SK-N-SH (cell line): ENCODE measurements around the gene PDE9A. TPM values are rescaled to one million over a fixed set of nuclear protein-coding genes. Genes with fewer than 3 reads are reported as not detected.

Experiments used
- CTCF ChIA-PET: fragments of 300-600, 350-600 bp; formaldehyde crosslinking; extraction: SDS; loops from one replicate; lab custom pipeline; 2021; lab: Yijun Ruan, JAX
- POLR2A ChIA-PET: fragments of 350-600 bp; sonication (Branson Sonifier 250); formaldehyde crosslinking; extraction: SDS; loops from one replicate; lab custom pipeline; 2020; ENCODE audit warnings: antibody characterized with exemption, inconsistent platforms; lab: Yijun Ruan, JAX
- DNase-seq: peaks from one replicate; pipeline ENCODE4 v3.0.0; 2012
- H2AFZ ChIP-seq: fragments of 200-600 bp; sonication (generic); 2 replicates; pipeline ENCODE4 v1.8.1; 2016; ENCODE audit warnings: antibody characterized with exemption, mild to moderate bottlenecking, low read depth
- H3F3A ChIP-seq: fragments of 200-600 bp; sonication (generic); replicated peaks from 2 replicates; pipeline ENCODE3; 2016; ENCODE audit warnings: antibody characterized with exemption, mild to moderate bottlenecking; ENCODE audit not compliant: insufficient read depth
- H3K27ac ChIP-seq, 2 experiments: fragments of 200-500 bp in 1 of 2; fragments of 200-600 bp in 1 of 2; sonication (Bioruptor generic) in 1 of 2; sonication (generic), shearing (Covaris generic) in 1 of 2; 2 replicates each; pipeline versions ENCODE4 v1.5.1 to v1.6.1; 2014 to 2016; ENCODE audit warnings: low read depth in 2 of 2, inconsistent platforms in 1 of 2, low read length in 1 of 2, mild to moderate bottlenecking in 1 of 2, mixed read lengths in 1 of 2
- H3K27me3 ChIP-seq: fragments of 200-600 bp; sonication (generic), shearing (Covaris generic); 2 replicates; pipeline ENCODE4 v1.6.1; 2016; ENCODE audit warnings: mixed run types; ENCODE audit not compliant: insufficient read depth
- H3K36me3 ChIP-seq, 2 experiments: fragments of 200-500 bp in 1 of 2; fragments of 200-600 bp in 1 of 2; sonication (Bioruptor generic) in 1 of 2; sonication (generic) in 1 of 2; replicated peaks in 1 of 2; 2 replicates each; pipeline versions ENCODE3 to v1.5.1; 2014 to 2016; ENCODE audit warnings: low read length in 1 of 2, mild to moderate bottlenecking in 1 of 2; ENCODE audit not compliant: insufficient read depth in 2 of 2, control insufficient read depth in 1 of 2
- H3K4me1 ChIP-seq, 2 experiments: fragments of 200-500 bp in 1 of 2; fragments of 200-600 bp in 1 of 2; sonication (Bioruptor generic) in 1 of 2; sonication (generic), shearing (Covaris generic) in 1 of 2; 2 replicates each; pipeline versions ENCODE4 v1.5.1 to v1.6.1; 2014 to 2016; ENCODE audit warnings: low read depth in 1 of 2, low read length in 1 of 2, mixed run types in 1 of 2; ENCODE audit not compliant: insufficient read depth in 2 of 2, control insufficient read depth in 1 of 2
- H3K4me2 ChIP-seq: fragments of 200-600 bp; sonication (generic), shearing (Covaris generic); 2 replicates; pipeline ENCODE4 v1.6.1; 2017; ENCODE audit warnings: mixed run types
- H3K4me3 ChIP-seq, 2 experiments: fragments of 200-500 bp in 1 of 2; fragments of 200-600 bp in 1 of 2; sonication (Bioruptor generic) in 1 of 2; sonication (generic), shearing (Covaris generic) in 1 of 2; 2 replicates each; pipeline versions ENCODE4 v1.5.1 to v1.8.1; 2014 to 2016; ENCODE audit warnings: low read depth in 2 of 2, inconsistent platforms in 1 of 2, low read length in 1 of 2, mild to moderate bottlenecking in 1 of 2, mixed read lengths in 1 of 2, moderate library complexity in 1 of 2
- H3K79me2 ChIP-seq: fragments of 200-600 bp; sonication (generic); 2 replicates; pipeline ENCODE4 v1.8.1; 2017; ENCODE audit warnings: mild to moderate bottlenecking; ENCODE audit not compliant: insufficient read depth
- H3K9ac ChIP-seq: fragments of 200-600 bp; sonication (generic); 2 replicates; pipeline ENCODE4 v1.6.1; 2017; ENCODE audit warnings: mixed run types
- H3K9me2 ChIP-seq: fragments of 200-600 bp; sonication (generic); 2 replicates; pipeline ENCODE4 v1.6.1; 2017; ENCODE audit warnings: mixed run types
- H3K9me3 ChIP-seq: fragments of 200-600 bp; sonication (generic); 2 replicates; pipeline ENCODE4 v1.6.1; 2017; ENCODE audit warnings: mixed run types, mild to moderate bottlenecking, moderate library complexity
- H4K20me1 ChIP-seq: fragments of 200-600 bp; sonication (generic); 2 replicates; pipeline ENCODE4 v1.6.1; 2017; ENCODE audit warnings: mild to moderate bottlenecking, mixed run types; ENCODE audit not compliant: insufficient read depth
- EZH2phosphoT487 ChIP-seq: fragments of 200-600 bp; sonication (generic); IDR thresholded peaks from 2 replicates; pipeline ENCODE4 v1.6.1; 2017; ENCODE audit warnings: low read depth, mixed run types, mild to moderate bottlenecking, antibody characterized with exemption, moderate library complexity, borderline replicate concordance
- FOXJ3 ChIP-seq: sonication (generic); formaldehyde crosslinking; IDR thresholded peaks from 2 replicates; pipeline ENCODE4 v1.5.1; 2020; ENCODE audit warnings: mild to moderate bottlenecking, missing genetic modification reagents
- FOXM1 ChIP-seq: IDR thresholded peaks from 2 replicates; pipeline ENCODE4 v1.4.0; 2012; ENCODE audit warnings: low read depth, mild to moderate bottlenecking
- GABPA ChIP-seq: IDR thresholded peaks from 2 replicates; pipeline ENCODE4 v1.4.0; 2012; ENCODE audit warnings: low read depth, mild to moderate bottlenecking
- MXI1 ChIP-seq: IDR thresholded peaks from 2 replicates; pipeline ENCODE4 v1.6.1; 2012; ENCODE audit warnings: mild to moderate bottlenecking, low read depth, low read length, improper control_type of control experiment
- RAD21 ChIP-seq: IDR thresholded peaks from 2 replicates; pipeline ENCODE4 v1.6.1; 2012; ENCODE audit warnings: mild to moderate bottlenecking, low read length
- RCOR1 ChIP-seq: fragments of 150-350 bp; IDR thresholded peaks from 2 replicates; pipeline ENCODE4 v1.6.1; 2017; ENCODE audit warnings: antibody characterized with exemption, low read length
- SIN3A ChIP-seq: IDR thresholded peaks from 2 replicates; pipeline ENCODE4 v1.6.1; 2012; ENCODE audit warnings: low read depth, mild to moderate bottlenecking, low read length, moderate library complexity, borderline replicate concordance
- SMC3 ChIP-seq: IDR thresholded peaks from 2 replicates; pipeline ENCODE4 v1.6.1; 2012; ENCODE audit warnings: low read depth, low read length, improper control_type of control experiment
- TCF12 ChIP-seq: IDR thresholded peaks from 2 replicates; pipeline ENCODE4 v1.4.0; 2012
- WGBS: methylation state at CpG from one replicate; pipeline ENCODE4 v1.1.6; 2017; ENCODE audit warnings: low lambda C conversion rate; 5-methylcytosine and 5-hydroxymethylcytosine counted together
- polyA plus RNA-seq, 3 experiments: library from polyadenylated mRNA; depleted of rRNA; stranded (reverse); fragments of >200 nt; gene quantifications; 2 replicates each; pipeline ENCODE4 v1.2.3, GENCODE V29; 2012
- TF ChIP-seq, protein P1 (sequence below): fragments of 200-600 bp; sonication (generic); IDR thresholded peaks from 2 replicates; pipeline ENCODE4 v1.6.1; 2017; ENCODE audit warnings: antibody characterized with exemption, mild to moderate bottlenecking, moderate library complexity
- TF ChIP-seq, protein P2 (sequence below): fragments of 150-350 bp; IDR thresholded peaks from 2 replicates; pipeline ENCODE4 v1.6.1; 2017; ENCODE audit warnings: antibody characterized with exemption, low read length, low read depth, borderline replicate concordance
- TF ChIP-seq, protein P3 (sequence below): IDR thresholded peaks from 2 replicates; pipeline ENCODE4; 2012
- TF ChIP-seq, protein P4 (sequence below): IDR thresholded peaks from 2 replicates; pipeline ENCODE4 v1.4.0; 2012; ENCODE audit warnings: low read depth, borderline replicate concordance

The PDE9A gene
- polyA plus RNA-seq, 1 of the 3 experiments (the other 2 are of a cell fraction), result 0.28 TPM

DNA sequence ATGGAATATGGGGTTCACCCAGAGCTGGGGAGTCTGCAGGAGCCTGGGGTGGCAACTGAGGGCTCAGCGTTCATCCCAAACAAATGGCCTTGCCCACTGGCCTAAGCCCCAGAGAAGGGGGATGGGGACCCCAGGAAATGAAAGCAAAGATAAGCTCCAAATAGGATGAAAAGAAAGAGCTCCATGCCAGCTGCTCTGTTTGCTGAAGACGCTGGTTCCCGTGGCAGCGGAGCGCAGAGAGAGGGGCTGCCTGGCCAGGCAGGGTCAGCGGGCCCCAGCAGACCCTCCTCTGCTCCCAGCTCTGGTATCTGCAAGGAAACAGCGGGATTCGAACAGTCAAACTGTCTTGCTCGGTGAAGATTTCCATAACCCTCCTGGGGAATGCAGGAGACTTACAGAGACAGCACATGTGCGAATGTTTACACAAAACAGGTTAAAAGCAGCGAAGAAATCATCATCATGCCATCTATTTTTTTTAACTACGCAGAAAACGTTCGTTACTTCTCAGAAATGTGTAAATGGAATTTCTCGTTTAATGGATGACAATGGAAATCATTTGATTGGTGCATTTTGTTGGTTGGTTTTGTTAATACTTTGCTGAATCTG is 94.4 kb downstream of the PDE9A start:
- Histone ChIP-seq H3K36me3 (no peaks in the 10 kb centered on the region), H3K9me3 (no peaks in the 10 kb centered on the region), H3K9me2 (no peaks in the 10 kb centered on the region), H3K79me2 (no peaks in the 10 kb centered on the region), H4K20me1 (no peaks in the 10 kb centered on the region), H3F3A (no peaks in the 10 kb centered on the region), H2AFZ (no peak overlapping the region), H3K4me3 (no peak overlapping the region), H3K9ac (no peak overlapping the region), H3K4me2 (no peak overlapping the region), H3K4me1 (no peaks in the 10 kb centered on the region; a peak in 1 of 4 replicates), H3K27ac (no peak overlapping the region), H3K27me3 (no peaks in the 10 kb centered on the region)
- 71% methylated on average over 15 of the region's 15 CpGs for WGBS
- DNase-seq, result no peak
- ChIA-PET CTCF (no interaction called here), POLR2A (no interaction called here)
- TF ChIP-seq, protein P1, sequence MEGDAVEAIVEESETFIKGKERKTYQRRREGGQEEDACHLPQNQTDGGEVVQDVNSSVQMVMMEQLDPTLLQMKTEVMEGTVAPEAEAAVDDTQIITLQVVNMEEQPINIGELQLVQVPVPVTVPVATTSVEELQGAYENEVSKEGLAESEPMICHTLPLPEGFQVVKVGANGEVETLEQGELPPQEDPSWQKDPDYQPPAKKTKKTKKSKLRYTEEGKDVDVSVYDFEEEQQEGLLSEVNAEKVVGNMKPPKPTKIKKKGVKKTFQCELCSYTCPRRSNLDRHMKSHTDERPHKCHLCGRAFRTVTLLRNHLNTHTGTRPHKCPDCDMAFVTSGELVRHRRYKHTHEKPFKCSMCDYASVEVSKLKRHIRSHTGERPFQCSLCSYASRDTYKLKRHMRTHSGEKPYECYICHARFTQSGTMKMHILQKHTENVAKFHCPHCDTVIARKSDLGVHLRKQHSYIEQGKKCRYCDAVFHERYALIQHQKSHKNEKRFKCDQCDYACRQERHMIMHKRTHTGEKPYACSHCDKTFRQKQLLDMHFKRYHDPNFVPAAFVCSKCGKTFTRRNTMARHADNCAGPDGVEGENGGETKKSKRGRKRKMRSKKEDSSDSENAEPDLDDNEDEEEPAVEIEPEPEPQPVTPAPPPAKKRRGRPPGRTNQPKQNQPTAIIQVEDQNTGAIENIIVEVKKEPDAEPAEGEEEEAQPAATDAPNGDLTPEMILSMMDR, result no peak
- TF ChIP-seq TCF12, result no peak
- TF ChIP-seq EZH2phosphoT487, result no peak
- no peak for TF ChIP-seq FOXJ3
- no peak for TF ChIP-seq MXI1
- TF ChIP-seq, protein P2, sequence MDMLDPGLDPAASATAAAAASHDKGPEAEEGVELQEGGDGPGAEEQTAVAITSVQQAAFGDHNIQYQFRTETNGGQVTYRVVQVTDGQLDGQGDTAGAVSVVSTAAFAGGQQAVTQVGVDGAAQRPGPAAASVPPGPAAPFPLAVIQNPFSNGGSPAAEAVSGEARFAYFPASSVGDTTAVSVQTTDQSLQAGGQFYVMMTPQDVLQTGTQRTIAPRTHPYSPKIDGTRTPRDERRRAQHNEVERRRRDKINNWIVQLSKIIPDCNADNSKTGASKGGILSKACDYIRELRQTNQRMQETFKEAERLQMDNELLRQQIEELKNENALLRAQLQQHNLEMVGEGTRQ, result no peak
- TF ChIP-seq, protein P3, sequence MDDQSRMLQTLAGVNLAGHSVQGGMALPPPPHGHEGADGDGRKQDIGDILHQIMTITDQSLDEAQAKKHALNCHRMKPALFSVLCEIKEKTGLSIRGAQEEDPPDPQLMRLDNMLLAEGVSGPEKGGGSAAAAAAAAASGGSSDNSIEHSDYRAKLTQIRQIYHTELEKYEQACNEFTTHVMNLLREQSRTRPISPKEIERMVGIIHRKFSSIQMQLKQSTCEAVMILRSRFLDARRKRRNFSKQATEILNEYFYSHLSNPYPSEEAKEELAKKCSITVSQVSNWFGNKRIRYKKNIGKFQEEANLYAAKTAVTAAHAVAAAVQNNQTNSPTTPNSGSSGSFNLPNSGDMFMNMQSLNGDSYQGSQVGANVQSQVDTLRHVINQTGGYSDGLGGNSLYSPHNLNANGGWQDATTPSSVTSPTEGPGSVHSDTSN, result no peak
- TF ChIP-seq RAD21, result no peak
- TF ChIP-seq GABPA, result no peak
- TF ChIP-seq, protein P4, sequence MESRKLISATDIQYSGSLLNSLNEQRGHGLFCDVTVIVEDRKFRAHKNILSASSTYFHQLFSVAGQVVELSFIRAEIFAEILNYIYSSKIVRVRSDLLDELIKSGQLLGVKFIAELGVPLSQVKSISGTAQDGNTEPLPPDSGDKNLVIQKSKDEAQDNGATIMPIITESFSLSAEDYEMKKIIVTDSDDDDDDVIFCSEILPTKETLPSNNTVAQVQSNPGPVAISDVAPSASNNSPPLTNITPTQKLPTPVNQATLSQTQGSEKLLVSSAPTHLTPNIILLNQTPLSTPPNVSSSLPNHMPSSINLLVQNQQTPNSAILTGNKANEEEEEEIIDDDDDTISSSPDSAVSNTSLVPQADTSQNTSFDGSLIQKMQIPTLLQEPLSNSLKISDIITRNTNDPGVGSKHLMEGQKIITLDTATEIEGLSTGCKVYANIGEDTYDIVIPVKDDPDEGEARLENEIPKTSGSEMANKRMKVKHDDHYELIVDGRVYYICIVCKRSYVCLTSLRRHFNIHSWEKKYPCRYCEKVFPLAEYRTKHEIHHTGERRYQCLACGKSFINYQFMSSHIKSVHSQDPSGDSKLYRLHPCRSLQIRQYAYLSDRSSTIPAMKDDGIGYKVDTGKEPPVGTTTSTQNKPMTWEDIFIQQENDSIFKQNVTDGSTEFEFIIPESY, result no peak
- no peak for TF ChIP-seq SIN3A
- no peak for TF ChIP-seq SMC3
- no peak for TF ChIP-seq RCOR1
- TF ChIP-seq FOXM1, result no peak
